DMS 273 (cell line): ENCODE measurements around the gene TES.
"Not testable (repeated sequence)": the region's sequence is repeated elsewhere in the genome, so short reads cannot be mapped to it uniquely, and the experiment has no call there.

ENCODE experiments used
- DNase-seq: peaks from one replicate; lab custom pipeline; 2025; ENCODE audit not compliant: unreplicated experiment; lab: John Stamatoyannopoulos, UW

The TES gene

DNA sequence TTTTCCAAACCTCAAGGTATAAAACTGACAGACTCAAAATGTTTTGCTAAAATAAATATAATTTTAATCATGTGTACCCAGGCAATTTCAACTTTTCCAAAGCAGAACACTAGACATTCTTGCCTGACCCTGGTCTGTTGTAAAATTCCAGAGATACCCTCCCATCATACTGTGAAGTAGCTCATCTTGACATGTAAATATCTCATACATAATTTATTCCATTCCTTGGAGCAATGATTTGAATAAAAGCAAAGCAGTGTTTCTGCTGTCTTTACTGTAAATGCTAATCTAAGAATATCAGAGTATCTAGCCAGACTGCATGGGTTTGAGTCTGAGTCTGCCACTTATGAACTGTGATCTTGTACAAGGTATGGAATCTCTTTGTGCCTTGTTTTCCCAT, 68.9 kb downstream of the TES start:
- no peak for DNase-seq

DNA sequence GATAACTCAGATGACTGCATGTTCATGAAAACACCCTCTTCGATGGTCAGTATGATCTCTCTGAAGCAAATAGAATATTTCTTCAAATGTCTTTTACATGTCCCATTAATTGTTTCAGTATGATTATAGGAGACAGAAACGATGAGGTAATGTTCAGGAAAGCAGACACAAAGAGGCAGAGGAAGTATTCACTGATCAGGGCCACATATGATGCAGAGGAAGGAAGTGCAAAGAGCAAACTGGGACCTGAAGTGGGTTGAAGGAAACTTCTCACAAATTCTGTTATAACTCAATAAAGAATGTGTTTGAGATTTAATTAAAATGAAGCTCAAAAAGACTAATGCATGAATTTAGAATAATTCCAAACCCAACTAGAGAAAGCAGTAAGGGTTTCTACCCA, 70.5 kb downstream of the TES start:
- no peak for DNase-seq

DNA sequence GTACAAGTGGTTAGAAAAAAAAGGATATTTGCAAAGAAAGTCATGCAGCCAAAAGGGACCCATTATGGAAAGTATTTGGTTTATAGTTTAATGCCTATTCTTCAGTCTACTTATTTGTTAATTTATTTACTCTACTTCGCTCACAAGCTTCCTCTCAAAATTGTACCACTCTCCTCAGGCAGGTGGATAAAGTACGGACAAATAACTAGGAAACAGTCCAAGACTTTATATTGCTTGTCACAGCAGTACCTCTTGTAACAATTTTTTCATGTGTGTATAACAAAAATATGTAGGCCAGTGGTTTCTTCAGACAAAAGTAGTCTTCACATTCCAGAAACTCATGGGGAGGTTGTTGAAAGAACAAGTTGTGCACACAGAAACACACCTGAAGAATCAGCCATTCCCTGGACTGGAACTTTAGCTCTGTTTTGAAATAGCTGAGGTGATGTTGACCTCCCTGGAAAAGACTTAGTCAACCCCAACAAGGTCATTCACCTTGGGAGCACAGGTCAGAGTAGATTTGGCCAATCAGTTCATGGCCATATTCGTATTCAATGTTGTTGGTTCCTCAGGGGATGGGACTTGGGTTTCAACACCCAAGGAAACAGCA, 73.4 kb downstream of the TES start:
- no peak for DNase-seq

DNA sequence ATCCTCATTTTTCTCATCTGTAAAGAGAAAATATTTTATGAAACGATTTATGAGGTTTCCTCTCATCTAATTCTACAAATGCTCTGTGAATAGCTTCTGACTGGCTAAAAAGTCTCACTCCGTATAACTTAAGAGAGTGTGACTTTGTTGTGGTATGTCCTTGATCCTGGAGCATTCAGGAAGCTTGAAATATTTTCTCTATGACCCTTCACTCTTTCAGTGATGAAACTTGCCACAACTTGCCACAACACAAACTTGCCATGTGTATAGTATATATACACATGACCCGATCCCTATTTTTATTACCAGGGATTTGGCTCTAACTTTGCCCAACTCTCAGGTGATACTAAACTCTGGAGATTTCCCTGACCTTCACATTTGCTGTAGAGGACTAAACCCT, 74.1 kb downstream of the TES start:
- no peak for DNase-seq

DNA sequence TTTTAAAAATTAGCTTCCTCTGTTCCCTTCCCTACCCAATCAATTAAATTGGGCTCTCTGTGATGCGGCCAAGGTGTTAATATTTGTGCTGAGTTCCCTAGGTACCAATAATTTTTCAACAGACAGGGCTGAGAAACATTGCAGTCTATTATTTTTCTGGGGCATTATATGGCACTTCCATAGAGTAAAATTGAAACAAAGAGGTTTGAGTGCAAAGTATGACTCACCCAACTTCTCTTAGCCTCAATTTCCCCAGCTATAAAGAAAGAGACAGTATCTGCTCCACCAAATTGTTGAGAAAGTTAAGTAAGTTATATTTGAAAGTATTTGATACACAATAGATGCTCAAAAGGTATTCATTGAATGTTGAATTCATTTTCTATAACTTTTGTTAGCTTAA, 74.9 kb downstream of the TES start:
- no peak for DNase-seq

DNA sequence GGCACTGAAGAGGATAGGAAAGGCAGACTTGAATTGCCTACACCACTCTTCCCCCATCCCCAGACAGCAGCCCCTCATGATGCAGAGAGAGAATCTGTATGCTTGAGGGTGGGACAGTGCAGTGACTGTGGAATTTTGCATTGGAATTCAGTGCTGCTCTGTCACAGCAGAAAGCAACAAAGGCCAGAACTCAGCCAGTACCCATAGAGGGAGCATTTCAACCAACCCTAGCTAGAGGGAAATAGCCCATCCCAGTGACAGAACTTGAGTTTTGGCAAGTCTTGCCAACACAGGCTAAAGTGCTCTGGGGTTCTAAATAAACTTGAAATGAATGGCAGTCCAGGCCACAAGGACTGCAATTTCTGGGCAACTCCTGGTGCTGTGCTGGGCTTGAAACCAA, 80.4 kb downstream of the TES start:
- DNase-seq, result no peak

DNA sequence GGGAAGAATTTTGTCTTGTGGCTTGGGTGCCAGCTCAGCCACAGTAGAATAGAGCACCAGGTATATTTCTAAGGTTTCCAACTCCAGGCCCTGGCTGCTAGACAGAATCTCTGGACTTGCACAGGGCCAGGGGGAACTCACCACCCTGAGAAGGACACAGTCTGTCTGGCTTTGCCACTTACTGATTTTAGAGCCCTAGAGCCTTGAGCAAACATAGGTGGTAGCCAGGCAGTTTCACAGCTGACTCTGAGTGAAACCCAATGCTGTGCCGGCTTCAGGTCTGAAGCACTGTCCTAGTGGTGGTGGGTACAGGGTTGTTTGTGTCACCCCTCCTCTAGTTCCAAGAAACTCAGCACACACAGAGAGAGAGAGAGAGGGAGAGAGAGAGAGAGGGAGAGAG, 81.6 kb downstream of the TES start:
- no peak for DNase-seq

DNA sequence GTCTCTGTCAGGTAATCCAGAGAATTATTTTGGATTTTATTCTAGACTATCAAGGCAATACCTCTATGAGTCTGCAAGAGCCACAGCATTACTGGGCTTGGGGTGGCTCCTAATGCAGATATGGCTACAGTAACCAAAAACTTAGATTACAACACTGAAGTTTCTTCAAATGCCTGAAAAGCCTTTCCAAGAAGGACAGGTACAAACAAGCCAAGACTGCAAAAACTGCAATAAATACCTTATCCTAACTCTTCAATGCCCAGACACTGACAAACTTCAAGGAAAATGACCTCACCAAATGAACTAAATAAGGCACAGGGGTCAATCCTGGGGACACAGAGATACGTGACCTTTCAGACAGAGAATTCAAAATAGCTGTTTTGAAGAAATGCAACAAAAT, 82.0 kb downstream of the TES start:
- no peak for DNase-seq

DNA sequence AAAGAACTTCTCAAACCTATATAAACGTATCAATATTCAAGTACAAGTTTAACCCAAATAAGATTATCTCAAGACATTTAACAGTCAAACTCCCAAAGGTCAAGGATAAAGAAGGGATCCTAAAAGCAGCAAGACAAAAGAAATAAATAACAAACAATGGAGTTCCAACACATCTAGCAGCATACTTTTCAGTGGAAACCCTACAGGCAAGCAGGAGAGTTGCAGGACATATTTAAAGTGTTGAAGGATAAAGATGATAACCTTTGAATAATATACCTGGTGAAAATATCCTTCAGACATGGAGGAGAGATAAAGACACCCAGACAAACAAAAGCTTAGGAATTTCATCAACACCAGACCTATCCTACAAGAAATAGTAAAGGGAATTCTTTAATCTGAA, 82.8 kb downstream of the TES start:
- no peak for DNase-seq

DNA sequence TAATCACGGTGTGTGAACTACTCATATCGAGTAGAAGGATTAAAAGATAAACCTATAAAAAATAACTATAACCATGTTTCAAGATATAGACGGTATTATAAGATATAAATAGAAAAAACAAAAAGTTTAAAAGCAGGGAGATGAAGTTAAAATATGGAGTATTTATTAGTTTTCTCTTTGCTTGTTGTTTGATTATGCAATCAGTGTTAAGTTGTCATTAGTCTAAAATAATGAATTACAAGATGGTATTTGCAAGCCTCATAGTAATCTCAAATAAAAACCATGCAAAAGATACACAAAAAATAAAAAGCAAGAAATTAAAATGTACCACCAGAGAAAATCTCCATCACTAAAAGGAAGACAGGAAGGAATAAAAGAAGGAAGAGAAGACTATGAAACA, 83.3 kb downstream of the TES start:
- no peak for DNase-seq

DNA sequence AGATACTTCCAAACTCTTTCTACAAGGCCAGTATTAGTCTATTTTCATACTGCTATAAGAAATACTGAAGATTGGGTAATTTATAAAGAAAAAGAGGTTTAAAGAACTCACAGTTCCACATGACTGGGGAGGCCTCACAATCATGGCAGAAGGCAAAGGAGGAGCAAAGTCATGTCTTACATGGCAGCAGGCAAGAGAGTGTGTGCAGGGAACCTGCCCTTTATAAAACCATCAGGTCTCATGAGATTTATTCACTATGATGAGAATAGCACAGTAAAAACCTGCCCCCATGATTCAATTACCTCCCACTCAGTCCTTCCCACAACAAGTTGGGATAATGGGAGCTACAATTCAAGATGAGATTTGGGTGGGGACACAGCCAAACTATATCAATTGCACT, 85.6 kb downstream of the TES start:
- not testable (repeated sequence) for DNase-seq

DNA sequence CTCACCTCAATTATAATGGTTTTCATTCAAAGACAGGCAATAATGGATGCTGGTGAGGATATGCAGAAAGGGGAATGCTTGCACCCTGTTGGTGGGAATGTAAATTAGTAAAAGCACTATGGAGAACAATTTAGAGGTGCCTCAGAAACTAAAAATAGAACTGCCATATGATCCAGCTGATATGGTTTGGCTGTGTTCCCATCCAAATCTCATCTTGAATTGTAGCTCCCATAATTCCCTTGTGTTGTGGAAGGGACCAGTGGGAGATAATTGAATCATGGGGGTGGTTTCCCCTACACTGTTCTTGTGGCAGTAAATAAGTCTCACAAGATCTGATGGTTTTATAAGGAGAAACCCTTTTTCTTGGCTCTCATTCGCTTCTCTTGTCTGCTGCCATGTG, 87.7 kb downstream of the TES start:
- no peak for DNase-seq

DNA sequence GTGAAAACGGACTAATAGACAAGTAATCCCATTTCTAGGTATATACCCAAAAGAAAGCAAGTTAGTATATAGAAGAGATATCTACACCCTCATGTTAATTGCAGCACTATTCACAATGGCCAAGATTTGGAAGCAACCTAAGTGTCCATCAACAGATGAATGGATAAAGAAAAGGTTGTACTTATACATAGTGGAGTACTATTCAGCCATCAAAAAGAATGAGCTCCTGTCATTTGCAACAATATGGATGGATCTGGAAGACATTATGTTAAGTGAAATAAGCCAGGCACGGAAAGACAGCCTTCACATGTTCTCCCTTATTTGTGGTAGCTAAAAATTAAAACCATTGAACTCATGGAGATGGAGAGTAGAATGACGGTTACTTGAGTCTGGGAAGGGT, 88.2 kb downstream of the TES start:
- DNase-seq, result no peak

DNA sequence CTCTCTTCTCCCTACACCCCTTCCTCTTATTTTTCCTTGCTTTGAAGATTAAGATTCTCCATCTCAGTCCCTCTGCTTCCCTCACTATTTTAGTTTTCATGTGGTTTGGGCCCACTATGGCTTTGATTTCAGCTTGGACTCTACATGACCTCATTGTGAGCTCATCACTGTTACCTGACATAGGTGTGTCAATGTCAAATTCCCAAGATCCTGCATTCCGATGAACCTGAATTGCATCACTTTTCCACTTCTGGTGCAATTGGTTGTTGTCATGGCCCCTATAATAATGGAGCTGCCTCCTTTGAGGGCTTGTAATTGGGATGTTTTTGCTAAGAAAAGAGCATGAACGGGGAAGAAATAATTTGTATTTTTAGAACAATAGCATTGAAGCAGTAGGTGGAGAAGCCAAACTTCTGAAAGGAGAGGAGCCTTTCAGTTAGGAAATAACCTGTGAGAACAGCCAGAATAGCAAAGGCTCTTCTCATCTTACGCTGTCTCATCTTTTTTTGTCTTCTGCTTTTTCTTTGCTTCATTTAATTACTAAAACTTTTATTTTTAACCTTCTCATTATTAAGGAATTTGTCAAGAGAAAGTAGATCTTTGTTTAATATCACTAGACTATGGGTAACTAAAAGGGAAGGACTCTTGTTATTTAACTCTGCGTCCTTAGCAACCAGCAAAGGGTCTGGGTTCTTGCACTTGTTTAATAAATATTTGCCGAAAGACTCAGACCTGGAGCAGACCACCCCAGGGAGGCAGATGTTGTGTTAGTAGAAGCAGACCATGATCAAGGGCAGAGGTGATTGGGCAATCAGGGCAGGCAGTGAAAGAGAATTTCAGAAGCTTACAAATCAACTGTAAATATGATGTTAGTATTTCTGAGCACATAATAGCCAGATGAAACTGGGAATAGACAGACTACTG, 95.4 kb downstream of the TES start:
- DNase-seq, result no peak

DNA sequence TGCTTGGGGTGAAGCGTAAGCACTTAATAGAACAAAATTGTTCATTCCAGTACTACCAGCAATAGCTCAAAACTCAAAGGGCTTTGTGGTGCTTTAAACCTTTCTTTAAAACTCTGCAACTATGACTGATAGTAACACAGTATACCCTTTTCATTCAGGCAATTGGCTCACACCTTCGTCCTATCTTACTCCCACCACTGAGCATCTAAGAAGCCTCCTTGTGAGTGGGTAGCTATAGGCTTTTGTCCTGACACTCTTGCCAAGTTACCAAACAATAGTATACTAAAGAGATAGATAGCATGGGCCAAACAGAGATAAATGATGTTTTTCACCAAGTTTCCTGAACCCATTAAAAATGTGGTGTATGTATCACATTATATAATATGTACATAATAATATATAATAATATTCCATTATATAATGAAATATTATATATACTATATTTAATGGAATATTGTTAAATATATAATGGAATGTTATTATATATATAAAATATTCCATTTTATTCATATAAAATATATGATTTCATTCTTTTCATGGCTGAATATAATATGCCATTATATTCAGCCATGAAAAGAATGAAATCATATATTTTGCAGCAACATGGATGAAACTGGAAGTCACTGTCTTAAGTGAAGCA, 96.2 kb downstream of the TES start:
- DNase-seq, result no peak

DNA sequence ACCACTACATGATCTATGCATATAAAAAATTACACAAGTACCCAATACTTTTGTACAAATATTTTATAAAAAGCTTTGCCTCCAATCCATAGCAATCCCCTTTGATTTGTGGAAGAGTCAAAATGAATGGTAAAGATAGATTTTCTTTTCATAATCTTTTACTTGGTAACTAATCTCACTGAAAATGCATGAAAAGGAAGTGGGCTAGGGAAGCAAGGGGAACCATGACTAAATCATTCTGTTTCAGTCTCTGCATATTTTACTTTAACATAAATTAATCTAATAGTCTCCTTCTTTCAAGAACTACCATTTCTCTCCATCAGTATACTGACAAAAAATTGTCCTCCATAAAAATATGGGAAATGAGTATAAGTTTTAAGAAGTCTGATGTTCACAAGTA, 96.9 kb downstream of the TES start:
- DNase-seq, result no peak
